G401 (cell line): Measurements from ENCODE around the gene DSG4. TPM values are rescaled to one million over a fixed set of nuclear protein-coding genes. Genes with fewer than 3 reads are reported as not detected.
"Not testable (repeated sequence)": the region's sequence is repeated elsewhere in the genome, so short reads cannot be mapped to it uniquely, and the experiment has no call there.

Source experiments
- DNase-seq: peaks from one replicate; pipeline ENCODE4 v3.0.0-alpha.2; 2015; ENCODE audit warnings: low spot score
- in situ Hi-C: cut with HindIII; loops from 2 replicates; pipeline ENCODE4 v1.10.0; 2016; ENCODE audit warnings: low sequenced_read_pairs, mixed read lengths
- total RNA-seq: library from RNA; depleted of rRNA; stranded (reverse); fragments of >200 nt; shearing (Covaris generic); gene quantifications from 2 replicates; pipeline ENCODE4 v1.2.3, GENCODE V29; 2014; rRNA removed

The DSG4 gene
- total RNA-seq, result not detected in 2 replicates

- in situ Hi-C loops, result no loop called here
- DNase-seq, result no peak
Observed at GRCh38 chr18:31376477-31376876, at the start of gene DSG4. DSG4 (plus strand) TSS chr18:31376777; CDS start chr18:31376912, 135 bp downstream.

- in situ Hi-C loops, result no loop called here
- DNase-seq, result no peak
Observed at GRCh38 chr18:31329787-31330438, 46.7 kb upstream of the DSG4 start.

GRCh38 chr18:31343454-31343853 lies 33.1 kb upstream of the DSG4 start:
- no peak for DNase-seq
- in situ Hi-C loops, result no loop called here

- in situ Hi-C loops, DNase-seq: not testable (repeated sequence)
Observed at GRCh38 chr18:31353336-31353735, 23.2 kb upstream of the DSG4 start.

GRCh38 chr18:31354990-31355389 lies 21.6 kb upstream of the DSG4 start:
- no peak for DNase-seq
- in situ Hi-C loops, result no loop called here

- in situ Hi-C loops, result no loop called here
- DNase-seq, result no peak
Observed at GRCh38 chr18:31356025-31356424, 20.6 kb upstream of the DSG4 start.

- in situ Hi-C loops, result no loop called here
- DNase-seq, result no peak
Observed at GRCh38 chr18:31364190-31364589, 12.4 kb upstream of the DSG4 start.

GRCh38 chr18:31369478-31369877 lies 7.1 kb upstream of the DSG4 start:
- in situ Hi-C loops, result no loop called here
- no peak for DNase-seq

GRCh38 chr18:31371989-31372388 lies 4.6 kb upstream of the DSG4 start:
- no peak for DNase-seq
- in situ Hi-C loops, result no loop called here

- no peak for DNase-seq
- in situ Hi-C loops, result no loop called here
Observed at GRCh38 chr18:31373641-31374040, 2.9 kb upstream of the DSG4 start.

GRCh38 chr18:31380912-31381311 lies 4.3 kb downstream of the DSG4 start:
- DNase-seq, result no peak
- in situ Hi-C loops, result no loop called here

GRCh38 chr18:31382107-31382506 lies 5.5 kb downstream of the DSG4 start:
- in situ Hi-C loops, result no loop called here
- DNase-seq, result no peak

GRCh38 chr18:31386741-31387140 lies 10.2 kb downstream of the DSG4 start:
- in situ Hi-C loops, result no loop called here
- no peak for DNase-seq

GRCh38 chr18:31393286-31393685 lies 16.7 kb downstream of the DSG4 start:
- in situ Hi-C loops, result no loop called here
- no peak for DNase-seq

GRCh38 chr18:31396796-31397612 lies 20.4 kb downstream of the DSG4 start:
- in situ Hi-C loops, result no loop called here
- DNase-seq, result no peak

- in situ Hi-C loops, result no loop called here
- DNase-seq, result no peak
Observed at GRCh38 chr18:31398191-31398590, 21.6 kb downstream of the DSG4 start.

- no peak for DNase-seq
Observed at GRCh38 chr18:31399306-31400032, 22.9 kb downstream of the DSG4 start.

GRCh38 chr18:31401156-31402025 lies 24.8 kb downstream of the DSG4 start:
- in situ Hi-C loops, result no loop called here
- no peak for DNase-seq

More at GRCh38 chr18:31399306-31400032, 22.9 kb downstream of the DSG4 start:
- in situ Hi-C loops, result no loop called here

- no peak for DNase-seq
- in situ Hi-C loops, result no loop called here
Observed at GRCh38 chr18:31402026-31402373, 25.4 kb downstream of the DSG4 start.
